HG02642 (cell line): Measurements from ENCODE around the gene PTF1A.
"Not testable (repeated sequence)": the region's sequence is repeated elsewhere in the genome, so short reads cannot be mapped to it uniquely, and the experiment has no call there.

Experiments used
- ATAC-seq: cut with Tn5 transposase; IDR thresholded peaks from one replicate; pipeline ENCODE4 v1.9.1; 2021; ENCODE audit warnings: mild to moderate bottlenecking; ENCODE audit not compliant: unreplicated experiment, poor library complexity

PTF1A gene

DNA sequence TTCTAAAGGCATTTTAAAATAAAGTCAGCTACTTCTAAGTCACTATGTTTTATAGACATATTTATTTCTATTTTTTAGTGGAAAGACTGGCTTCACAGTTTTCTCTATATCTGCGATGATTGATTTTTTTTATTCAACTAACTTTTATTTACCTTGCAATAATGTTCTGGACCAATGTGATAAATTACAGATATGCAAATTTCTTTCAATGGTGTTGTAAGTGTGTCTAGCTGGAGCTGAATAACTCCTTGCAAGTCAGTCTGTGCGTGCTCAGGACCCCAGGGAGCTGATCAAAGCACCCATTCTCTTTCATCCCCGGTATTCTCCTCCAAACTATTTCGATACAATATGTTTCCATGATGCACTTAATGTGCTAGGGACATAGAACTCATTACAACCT lies 9.7 kb downstream of the PTF1A start:
- no peak for ATAC-seq

DNA sequence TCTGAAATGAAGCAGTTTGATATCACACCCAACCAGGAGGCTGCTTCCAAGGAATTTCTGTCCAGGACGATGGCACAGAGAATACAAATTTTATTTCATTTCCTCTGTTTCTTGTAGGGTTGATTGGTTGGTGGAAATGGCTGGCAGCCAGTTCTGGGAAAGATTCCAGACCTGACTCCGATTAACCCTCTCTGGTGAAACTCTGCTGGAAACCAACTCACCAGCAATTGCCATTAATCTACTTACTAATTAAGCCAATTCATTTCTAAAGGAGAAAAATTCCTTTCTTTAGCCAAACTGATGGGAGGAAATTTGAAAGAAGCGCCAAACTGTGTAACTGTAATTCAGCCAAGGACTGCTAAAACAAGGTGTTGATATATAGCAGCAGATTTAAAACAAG lies 10.7 kb downstream of the PTF1A start:
- ATAC-seq, result no peak

DNA sequence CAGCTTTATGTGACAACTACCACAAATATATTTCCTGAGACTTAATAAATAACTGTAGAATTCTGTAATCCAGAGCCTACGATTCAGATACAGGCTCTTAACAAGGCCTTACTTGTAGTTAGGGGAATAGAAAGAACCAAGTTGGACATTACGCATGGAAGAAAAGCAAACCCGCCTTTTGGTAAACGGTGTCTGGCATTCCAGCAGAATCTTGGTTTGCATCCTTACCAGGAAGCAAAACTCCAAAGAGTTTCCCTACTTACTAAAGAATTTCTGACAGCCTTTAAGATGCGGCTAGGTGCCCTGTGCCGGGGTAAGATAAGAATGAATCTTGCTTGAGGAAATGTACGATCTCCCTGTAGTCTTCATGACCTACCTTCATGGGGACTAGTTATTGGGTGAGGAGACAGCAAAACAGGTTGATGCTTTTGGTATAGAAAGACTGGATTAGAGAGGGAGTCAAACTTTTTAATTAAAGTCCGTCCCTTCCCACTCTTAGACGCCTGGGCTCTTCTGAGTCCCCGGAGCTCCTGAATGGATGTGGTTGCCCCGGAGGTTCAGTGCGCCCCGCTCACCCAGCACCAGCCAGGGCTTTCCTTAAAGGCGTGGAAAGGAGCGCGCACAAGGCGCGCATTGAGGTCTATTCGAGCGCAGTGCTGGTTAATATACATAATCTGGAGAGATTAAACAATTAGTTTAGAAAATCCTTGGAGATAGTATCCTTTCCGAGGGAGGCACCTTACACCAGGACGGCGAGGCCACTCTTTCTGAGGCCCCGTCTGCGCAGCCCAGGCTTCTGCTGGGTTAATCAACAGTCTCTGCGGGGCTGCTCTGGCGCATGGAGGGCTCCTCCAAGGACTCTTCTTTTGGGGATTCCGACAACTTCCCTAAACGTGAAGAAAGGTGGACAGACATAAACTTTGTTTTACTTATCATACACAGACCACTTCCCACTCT lies 11.5 kb downstream of the PTF1A start:
- no peak for ATAC-seq

DNA sequence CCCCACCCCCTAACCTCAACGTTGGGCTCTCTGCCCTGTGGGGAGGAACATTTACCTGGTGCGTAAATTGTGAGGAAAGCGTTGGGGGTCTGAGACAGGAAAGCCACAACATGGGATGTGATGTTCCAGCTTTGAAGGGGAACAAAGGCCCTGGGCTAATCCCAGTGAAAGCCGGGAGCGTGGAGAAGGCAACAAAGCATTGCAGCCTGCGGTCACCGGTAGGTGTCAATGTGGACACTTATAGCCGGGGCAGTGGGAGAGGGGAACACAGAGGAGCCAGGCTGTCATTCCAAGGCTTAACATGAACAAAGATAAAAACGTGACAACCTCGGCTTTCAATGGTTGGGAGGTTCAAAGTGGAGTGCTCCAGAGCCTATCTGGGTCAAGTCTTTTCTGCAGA lies 12.7 kb downstream of the PTF1A start:
- no peak for ATAC-seq

DNA sequence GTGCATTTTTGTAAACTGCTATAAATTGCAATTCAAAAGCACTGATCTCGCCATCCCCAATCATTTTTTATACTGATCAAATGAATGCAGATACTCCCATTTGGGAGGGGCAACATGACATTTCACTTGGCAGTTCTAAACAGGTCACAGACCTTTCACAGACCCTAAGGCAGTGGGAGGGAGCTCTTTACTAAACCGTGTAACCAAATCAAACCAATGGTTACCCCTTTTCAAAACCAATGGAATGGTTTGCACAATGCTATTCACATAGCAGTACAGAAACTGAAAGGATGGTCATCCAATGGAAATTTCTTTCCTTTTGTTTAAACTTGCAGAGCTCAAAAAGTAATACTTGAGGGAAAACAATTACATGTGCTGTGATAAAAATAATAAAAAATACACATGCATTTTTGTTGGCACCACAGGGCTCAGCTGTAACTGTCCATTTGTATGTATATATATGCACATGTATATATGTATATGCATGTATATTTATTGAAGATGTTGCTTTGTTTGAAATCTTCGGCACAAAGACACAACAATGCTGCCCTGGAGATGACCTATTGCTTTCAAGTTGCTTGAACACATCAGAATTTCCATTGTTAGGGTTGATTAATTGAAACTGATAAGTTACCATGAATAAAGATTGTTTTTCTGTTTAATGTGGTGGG lies 14.0 kb downstream of the PTF1A start:
- no peak for ATAC-seq

DNA sequence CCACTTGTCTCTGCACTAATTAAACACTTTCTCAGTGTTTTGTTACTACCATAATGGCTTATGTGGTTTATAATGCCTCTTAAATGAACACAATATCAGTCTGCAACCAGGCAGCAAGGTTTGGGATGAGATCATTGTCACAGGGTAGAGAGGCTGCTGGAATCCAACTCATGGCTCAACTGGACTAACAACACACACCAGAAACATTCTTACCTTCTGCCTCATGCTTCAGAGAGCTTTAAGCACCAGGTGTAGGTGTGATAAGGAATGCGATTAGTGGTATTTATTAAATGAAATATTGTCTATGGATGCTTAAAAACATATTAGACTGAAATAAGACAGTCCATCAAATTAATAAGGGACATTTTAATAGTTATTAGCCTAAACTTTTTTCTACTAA lies 25.4 kb downstream of the PTF1A start:
- ATAC-seq, result no peak

DNA sequence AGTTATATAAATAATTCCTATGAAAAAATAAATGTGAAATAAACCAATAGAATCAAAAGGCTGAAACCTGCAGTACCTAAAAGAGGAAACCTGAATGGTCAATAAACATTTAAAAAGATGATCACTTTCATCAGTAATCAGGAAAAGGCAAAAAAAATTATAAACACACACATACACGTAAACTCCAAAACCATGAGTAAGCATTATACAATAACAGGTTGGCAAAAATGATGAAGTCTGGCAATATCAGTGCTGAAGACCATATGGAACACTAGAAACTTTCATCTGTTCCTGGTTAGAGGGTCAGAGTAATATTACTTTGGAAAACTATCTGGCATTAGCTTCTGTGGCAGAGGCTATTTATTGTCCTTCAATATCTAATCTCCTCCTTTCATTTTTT lies 38.5 kb downstream of the PTF1A start:
- ATAC-seq, result no peak

DNA sequence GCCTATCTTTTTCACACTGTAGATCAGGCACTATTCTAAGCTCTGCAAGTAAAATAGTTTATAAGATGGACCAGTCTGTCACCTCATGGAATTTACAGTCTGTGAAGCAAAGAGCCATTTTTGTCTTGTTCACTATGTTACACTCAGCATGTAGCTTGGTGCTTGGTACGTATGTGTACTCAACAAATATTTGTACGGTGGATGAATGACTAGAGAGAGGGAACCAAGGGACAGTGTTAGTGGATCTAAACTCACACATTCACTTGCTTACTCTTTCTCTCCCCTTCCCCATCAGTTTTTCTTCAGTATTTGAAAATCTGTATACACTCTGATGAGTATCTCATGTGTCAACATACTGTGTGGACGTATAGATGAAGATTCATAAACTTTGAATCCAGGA lies 45.9 kb downstream of the PTF1A start:
- ATAC-seq, result no peak

DNA sequence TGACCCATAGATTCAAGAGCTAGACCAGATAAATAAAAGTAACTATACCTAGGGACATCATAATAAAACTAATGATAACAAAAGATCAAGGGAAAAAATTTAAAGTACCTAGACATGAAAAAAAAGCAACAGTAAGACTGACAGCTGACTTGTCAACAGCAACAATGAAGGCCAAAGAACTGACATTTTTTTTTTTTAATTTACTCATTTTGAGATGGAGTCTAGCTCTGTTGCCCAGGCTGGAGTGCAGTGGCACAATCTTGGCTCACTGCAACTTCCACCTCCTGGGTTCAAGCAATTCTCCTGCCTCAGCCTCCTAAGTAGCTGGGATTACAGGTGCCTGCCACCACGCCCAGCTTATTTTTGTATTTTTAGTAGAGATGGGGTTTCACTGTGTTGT lies 49.7 kb downstream of the PTF1A start:
- not testable (repeated sequence) for ATAC-seq
